HepG2 (cell line): ENCODE results near the gene SPINK8. TPM values are rescaled to one million over a fixed set of nuclear protein-coding genes. Genes with fewer than 3 reads are reported as not detected.

Experiments
- ATAC-seq: fragments of 200-7000 bp; cut with Tn5 transposase; 3 replicates; pipeline ENCODE4 v1.9.1; 2020; ENCODE audit warnings: mild to moderate bottlenecking, moderate library complexity
- BruUV-seq: library from RNA; stranded (reverse); fragments of 400-500 nt; replicated peaks from 2 replicates; lab custom pipeline; 2021; lab: Mats Ljungman, UMichigan
- CTCF ChIA-PET: fragments of 300-600 bp; formaldehyde crosslinking; extraction: SDS; loops from one replicate; lab custom pipeline; 2021; ENCODE audit warnings: low total read pairs, inconsistent platforms, low intra/inter-chr PET ratio; lab: Yijun Ruan, JAX
- POLR2A ChIA-PET: fragments of 350-600 bp; sonication (Branson Sonifier 250); formaldehyde crosslinking; loops from one replicate; lab custom pipeline; 2020; ENCODE audit warnings: antibody characterized with exemption, inconsistent platforms; lab: Yijun Ruan, JAX
- DNase-seq: peaks from one replicate; pipeline ENCODE4 v3.0.0-alpha.2; 2015; ENCODE audit warnings: low spot score
- FAIRE-seq: peaks from 3 replicates; lab custom pipeline; 2011; peaks lifted over from hg19 to GRCh38; lab: Jason Lieb, UNC
- H2AFZ ChIP-seq: one replicate; pipeline ENCODE4 v1.6.1; 2011; ENCODE audit warnings: low read length, inconsistent platforms
- H3K27ac ChIP-seq: fragments of 300-600 bp; 3 replicates; pipeline ENCODE4 v1.8.0; 2011; ENCODE audit warnings: mixed run types, mild to moderate bottlenecking, mixed read lengths, low read length, inconsistent platforms; ENCODE audit not compliant: insufficient read depth; ENCODE audit errors: extremely low read length
- H3K27me3 ChIP-seq, 2 experiments: fragments of 200-600 bp in 1 of 2; 2 replicates in 1 of 2; 3 replicates in 1 of 2; pipeline versions ENCODE4 v1.6.0 to v1.8.0; 2011; ENCODE audit warnings: low read length in 2 of 2, mild to moderate bottlenecking in 2 of 2, moderate library complexity in 2 of 2, inconsistent platforms in 1 of 2; ENCODE audit not compliant: insufficient read depth in 2 of 2, control insufficient read depth in 1 of 2
- H3K36me3 ChIP-seq, 2 experiments: fragments of 200-600 bp in 1 of 2; replicated peaks in 1 of 2; 2 replicates in 1 of 2; 3 replicates in 1 of 2; pipeline versions ENCODE4 v1.5.1 to v1.8.0; 2011; ENCODE audit warnings: low read length in 2 of 2, inconsistent platforms in 1 of 2; ENCODE audit not compliant: insufficient read depth in 2 of 2, control insufficient read depth in 1 of 2
- H3K4me1 ChIP-seq: 2 replicates; pipeline ENCODE4 v1.5.1; 2012; ENCODE audit warnings: low read length, inconsistent platforms; ENCODE audit not compliant: insufficient read depth
- H3K4me2 ChIP-seq: 2 replicates; pipeline ENCODE4 v1.6.0; 2011; ENCODE audit warnings: low read depth, low read length, inconsistent platforms
- H3K4me3 ChIP-seq, 3 experiments: fragments of 200-600 bp in 1 of 3; sonication (generic), shearing (Covaris generic) in 1 of 3; replicated peaks in 1 of 3; 2 replicates each; pipeline ENCODE4 v1.5.1; 2011 to 2016; ENCODE audit warnings: low read length in 3 of 3, inconsistent platforms in 2 of 3, low read depth in 2 of 3, mild to moderate bottlenecking in 2 of 3, control low read depth in 1 of 3, mixed read lengths in 1 of 3; ENCODE audit not compliant: insufficient read depth in 1 of 3
- H3K79me2 ChIP-seq: one replicate; pipeline ENCODE4 v1.6.1; 2011; ENCODE audit warnings: low read length, inconsistent platforms; ENCODE audit not compliant: insufficient read depth
- H3K9ac ChIP-seq: 2 replicates; pipeline ENCODE4 v1.6.0; 2011; ENCODE audit warnings: mild to moderate bottlenecking, low read depth, low read length, inconsistent platforms; ENCODE audit not compliant: insufficient read depth
- H3K9me3 ChIP-seq: 2 replicates; pipeline ENCODE4 v1.5.1; 2012; ENCODE audit warnings: mild to moderate bottlenecking, low read length
- H4K20me1 ChIP-seq: 2 replicates; pipeline ENCODE4 v1.6.0; 2011; ENCODE audit warnings: inconsistent platforms, mild to moderate bottlenecking, low read length, moderate library complexity; ENCODE audit not compliant: insufficient read depth
- NFE2 ChIP-seq: sonication (generic); formaldehyde crosslinking; IDR thresholded peaks from 2 replicates; pipeline ENCODE4 v1.4.0; 2020; ENCODE audit warnings: missing genetic modification reagents
- SCMH1 ChIP-seq: sonication (generic); formaldehyde crosslinking; IDR thresholded peaks from 2 replicates; pipeline ENCODE4 v1.9.0; 2021; ENCODE audit warnings: missing genetic modification reagents, mild to moderate bottlenecking, borderline replicate concordance
- SKI ChIP-seq: fragments of 450-650 bp; IDR thresholded peaks from one replicate; pipeline ENCODE4 v1.6.1; 2018; ENCODE audit warnings: mild to moderate bottlenecking; ENCODE audit not compliant: partially characterized antibody
- SOX5 ChIP-seq: IDR thresholded peaks from 2 replicates; pipeline ENCODE4 v1.6.1; 2016; ENCODE audit warnings: borderline replicate concordance
- SRF ChIP-seq: IDR thresholded peaks from 2 replicates; pipeline ENCODE4 v1.6.1; 2011; ENCODE audit warnings: mild to moderate bottlenecking, low read depth, low read length, moderate library complexity
- ZNF138 ChIP-seq: sonication (generic); formaldehyde crosslinking; IDR thresholded peaks from 2 replicates; pipeline ENCODE4 v1.5.0; 2020; ENCODE audit warnings: mild to moderate bottlenecking, low read depth, missing genetic modification reagents
- ZNF446 ChIP-seq: sonication (generic); formaldehyde crosslinking; IDR thresholded peaks from 2 replicates; pipeline ENCODE4 v1.5.0; 2020; ENCODE audit warnings: mild to moderate bottlenecking, missing genetic modification reagents
- ZNF605 ChIP-seq: sonication (generic); formaldehyde crosslinking; IDR thresholded peaks from 2 replicates; pipeline ENCODE4 v1.8.0; 2022; ENCODE audit warnings: mild to moderate bottlenecking, missing genetic modification reagents
- ZNF891 ChIP-seq: sonication (generic); formaldehyde crosslinking; IDR thresholded peaks from 2 replicates; pipeline ENCODE4 v1.5.0; 2020; ENCODE audit warnings: mild to moderate bottlenecking, missing genetic modification reagents
- ZSCAN25 ChIP-seq: sonication (generic); formaldehyde crosslinking; IDR thresholded peaks from 2 replicates; pipeline ENCODE4 v1.8.0; 2022; ENCODE audit warnings: mild to moderate bottlenecking, missing genetic modification reagents
- WGBS: methylation state at CpG from one replicate; pipeline ENCODE4 v1.1.6; 2017; ENCODE audit warnings: low lambda C conversion rate; 5-methylcytosine and 5-hydroxymethylcytosine counted together
- in situ Hi-C: cut with HindIII; loops from 2 replicates; pipeline ENCODE4 v1.10.0; 2017; ENCODE audit warnings: low pct_unique_long_range_greater_than_20kb; ENCODE audit not compliant: extremely low pct_ligation_motif_present
- intact Hi-C: fragments of 100-400 bp; cut with micrococcal nuclease; formaldehyde crosslinking; loops from one replicate; pipeline ENCODE4 v1.10.0; 2022; ENCODE audit not compliant: unreplicated experiment
- polyA plus RNA-seq, 8 experiments: library from polyadenylated mRNA; depleted of rRNA in 3 of 8; stranded (reverse) in 7 of 8; unstranded in 1 of 8; fragments of >200 nt; fragmentation: Illumina TruSeq in 4 of 8; extraction: Trizol in 4 of 8; gene quantifications; 2 replicates each; pipeline versions ENCODE4 v1.2.1 to v1.2.3, GENCODE V29; 2011 to 2016; ENCODE audit warnings: low read depth in 4 of 8, missing spikeins in 1 of 8, mixed read lengths in 1 of 8; ENCODE audit not compliant: insufficient read depth in 1 of 8
- total RNA-seq, 5 experiments: library from RNA; depleted of rRNA; stranded (reverse); fragments of >200 nt; fragmentation: Illumina TruSeq; extraction: Trizol; gene quantifications; 2 replicates each; pipeline ENCODE4 v1.2.3, GENCODE V29; 2016; ENCODE audit warnings: low read depth in 1 of 5
- TF ChIP-seq, protein P1 (sequence below): sonication (generic); formaldehyde crosslinking; IDR thresholded peaks from 2 replicates; pipeline ENCODE4 v1.4.0; 2020; ENCODE audit warnings: missing genetic modification reagents, borderline replicate concordance

Gene SPINK8
- total and polyA plus RNA-seq, 2 of the 13 experiments (the other 11 are each of a cell fraction or from before 2014, with no cell fraction given) = not detected

- ATAC-seq (no peak), FAIRE-seq (no peak), DNase-seq (no peak)
- no peaks in the 10 kb centered on the region; the same call in 1 of the 2 replicates for H3K4me1 ChIP-seq
- H3K27me3 ChIP-seq = no peaks in the 10 kb centered on the region; a peak in 1 of 5 replicates
- TF ChIP-seq ZNF605 (CRISPR knock-in tag) = no peak
- TF ChIP-seq, protein P1, sequence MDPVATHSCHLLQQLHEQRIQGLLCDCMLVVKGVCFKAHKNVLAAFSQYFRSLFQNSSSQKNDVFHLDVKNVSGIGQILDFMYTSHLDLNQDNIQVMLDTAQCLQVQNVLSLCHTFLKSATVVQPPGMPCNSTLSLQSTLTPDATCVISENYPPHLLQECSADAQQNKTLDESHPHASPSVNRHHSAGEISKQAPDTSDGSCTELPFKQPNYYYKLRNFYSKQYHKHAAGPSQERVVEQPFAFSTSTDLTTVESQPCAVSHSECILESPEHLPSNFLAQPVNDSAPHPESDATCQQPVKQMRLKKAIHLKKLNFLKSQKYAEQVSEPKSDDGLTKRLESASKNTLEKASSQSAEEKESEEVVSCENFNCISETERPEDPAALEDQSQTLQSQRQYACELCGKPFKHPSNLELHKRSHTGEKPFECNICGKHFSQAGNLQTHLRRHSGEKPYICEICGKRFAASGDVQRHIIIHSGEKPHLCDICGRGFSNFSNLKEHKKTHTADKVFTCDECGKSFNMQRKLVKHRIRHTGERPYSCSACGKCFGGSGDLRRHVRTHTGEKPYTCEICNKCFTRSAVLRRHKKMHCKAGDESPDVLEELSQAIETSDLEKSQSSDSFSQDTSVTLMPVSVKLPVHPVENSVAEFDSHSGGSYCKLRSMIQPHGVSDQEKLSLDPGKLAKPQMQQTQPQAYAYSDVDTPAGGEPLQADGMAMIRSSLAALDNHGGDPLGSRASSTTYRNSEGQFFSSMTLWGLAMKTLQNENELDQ (CRISPR knock-in tag) = no peak
- TF ChIP-seq SOX5 (CRISPR knock-in tag) = no peak
- no peak for TF ChIP-seq SRF
- no peak for TF ChIP-seq NFE2 (CRISPR knock-in tag)
- no peak for TF ChIP-seq ZNF138
- no peak for TF ChIP-seq ZSCAN25 (CRISPR knock-in tag)
- TF ChIP-seq SCMH1 (CRISPR knock-in tag) = no peak
- no peak for TF ChIP-seq ZNF891 (CRISPR knock-in tag)
- TF ChIP-seq ZNF446 (CRISPR knock-in tag) = no peak
- no peak for TF ChIP-seq SKI
- intact Hi-C loops (no loop called here), in situ Hi-C loops (no loop called here)
- WGBS = 16% methylated on average over 2 of the region's 2 CpGs
- no peak overlapping the region for H3K4me2 ChIP-seq
- no peak overlapping the region for H3K4me3 ChIP-seq
- peak overlapping the region; percentile 29 for H2AFZ ChIP-seq
- CTCF ChIA-PET = no interaction called here
- peaks cover 17% of the 10 kb centered on the region for H3K9me3 ChIP-seq
- BruUV-seq = no TSS peak
- H3K79me2 ChIP-seq = no peaks in the 10 kb centered on the region
- POLR2A ChIA-PET = no interaction called here
- H3K9ac ChIP-seq = no peak overlapping the region
- H3K27ac ChIP-seq = no peak overlapping the region
- H3K36me3 ChIP-seq = no peaks in the 10 kb centered on the region
- no peaks in the 10 kb centered on the region for H4K20me1 ChIP-seq
Observed at GRCh38 chr3:48318713-48319468, 14.6 kb downstream of the SPINK8 start.
